HFF-Myc (cell line): ENCODE measurements around the gene CSMD2.

Experiments used
- DNase-seq: peaks from one replicate; pipeline ENCODE4 v3.0.0-alpha.2; 2011; ENCODE audit warnings: low read depth; ENCODE audit errors: extremely low read depth
- H3K4me3 ChIP-seq: replicated peaks from 2 replicates; pipeline ENCODE4 v1.5.1; 2011; ENCODE audit warnings: low read depth, mild to moderate bottlenecking, control low read depth, low read length
- TF ChIP-seq, protein P1 (sequence below): IDR thresholded peaks from 2 replicates; pipeline ENCODE4 v1.5.1; 2012; ENCODE audit warnings: mild to moderate bottlenecking, low read depth, low read length, control low read depth; ENCODE audit errors: missing control alignments

The CSMD2 gene

GRCh38 chr1:34166625-34167361, 1.8 kb upstream of the CSMD2 start:
- H3K4me3 ChIP-seq = peak overlapping the region; percentile 13; the same call in 1 of the 2 replicates
- TF ChIP-seq, protein P1, sequence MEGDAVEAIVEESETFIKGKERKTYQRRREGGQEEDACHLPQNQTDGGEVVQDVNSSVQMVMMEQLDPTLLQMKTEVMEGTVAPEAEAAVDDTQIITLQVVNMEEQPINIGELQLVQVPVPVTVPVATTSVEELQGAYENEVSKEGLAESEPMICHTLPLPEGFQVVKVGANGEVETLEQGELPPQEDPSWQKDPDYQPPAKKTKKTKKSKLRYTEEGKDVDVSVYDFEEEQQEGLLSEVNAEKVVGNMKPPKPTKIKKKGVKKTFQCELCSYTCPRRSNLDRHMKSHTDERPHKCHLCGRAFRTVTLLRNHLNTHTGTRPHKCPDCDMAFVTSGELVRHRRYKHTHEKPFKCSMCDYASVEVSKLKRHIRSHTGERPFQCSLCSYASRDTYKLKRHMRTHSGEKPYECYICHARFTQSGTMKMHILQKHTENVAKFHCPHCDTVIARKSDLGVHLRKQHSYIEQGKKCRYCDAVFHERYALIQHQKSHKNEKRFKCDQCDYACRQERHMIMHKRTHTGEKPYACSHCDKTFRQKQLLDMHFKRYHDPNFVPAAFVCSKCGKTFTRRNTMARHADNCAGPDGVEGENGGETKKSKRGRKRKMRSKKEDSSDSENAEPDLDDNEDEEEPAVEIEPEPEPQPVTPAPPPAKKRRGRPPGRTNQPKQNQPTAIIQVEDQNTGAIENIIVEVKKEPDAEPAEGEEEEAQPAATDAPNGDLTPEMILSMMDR = no peak
- no peak for DNase-seq

DNA sequence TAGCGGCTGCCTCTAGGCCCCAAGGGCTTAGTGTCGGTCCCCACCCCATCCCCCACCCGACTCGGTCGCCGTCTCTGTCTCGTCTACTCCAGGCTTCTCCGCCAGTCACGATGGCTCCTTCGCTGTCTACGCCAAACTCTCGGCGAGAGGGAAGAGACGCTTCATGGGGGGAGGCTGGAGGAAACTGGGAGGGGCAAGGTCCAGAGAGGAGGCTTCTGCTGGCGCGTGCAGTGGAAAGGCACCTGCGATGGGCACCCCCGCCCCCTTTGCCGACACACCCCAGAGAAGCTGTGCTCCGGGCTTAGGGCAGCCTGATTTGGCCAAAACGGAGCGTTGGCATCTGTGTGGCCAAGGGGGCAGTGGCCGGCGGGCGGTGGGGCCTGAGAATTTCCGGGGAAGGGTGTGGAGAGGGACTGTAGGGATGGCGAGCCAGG, 1.2 kb upstream of the CSMD2 start:
- no peak for DNase-seq
- TF ChIP-seq, protein P1 = no peak
- H3K4me3 ChIP-seq = peak overlapping the region; percentile 13; the same call in 1 of the 2 replicates

DNA sequence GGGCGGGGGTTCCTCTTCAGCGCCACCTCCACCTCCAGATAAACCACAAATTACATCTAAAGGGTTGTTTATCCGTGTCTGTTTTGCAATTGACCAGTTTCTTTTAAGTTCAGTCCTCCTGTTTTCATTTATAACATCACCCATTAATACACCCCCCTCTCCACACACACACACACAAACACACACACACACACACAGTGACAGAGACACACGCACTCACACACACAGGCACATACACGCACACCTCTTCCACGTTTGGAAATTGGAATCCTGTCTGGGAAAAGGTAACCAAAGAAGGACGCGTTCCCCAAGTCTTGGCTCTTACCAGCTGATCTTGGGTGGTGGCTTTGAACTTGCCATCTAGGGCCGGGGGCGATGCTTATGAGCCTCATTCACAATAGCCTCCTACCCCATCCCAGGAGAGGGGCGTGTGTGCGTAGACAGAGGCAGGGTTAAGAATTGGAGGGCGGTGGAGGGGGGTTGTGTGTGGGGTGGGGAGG, 442 bp upstream of the CSMD2 start:
- TF ChIP-seq, protein P1 = no peak
- peak overlapping the region; percentile 53 for H3K4me3 ChIP-seq
- DNase-seq = no peak

DNA sequence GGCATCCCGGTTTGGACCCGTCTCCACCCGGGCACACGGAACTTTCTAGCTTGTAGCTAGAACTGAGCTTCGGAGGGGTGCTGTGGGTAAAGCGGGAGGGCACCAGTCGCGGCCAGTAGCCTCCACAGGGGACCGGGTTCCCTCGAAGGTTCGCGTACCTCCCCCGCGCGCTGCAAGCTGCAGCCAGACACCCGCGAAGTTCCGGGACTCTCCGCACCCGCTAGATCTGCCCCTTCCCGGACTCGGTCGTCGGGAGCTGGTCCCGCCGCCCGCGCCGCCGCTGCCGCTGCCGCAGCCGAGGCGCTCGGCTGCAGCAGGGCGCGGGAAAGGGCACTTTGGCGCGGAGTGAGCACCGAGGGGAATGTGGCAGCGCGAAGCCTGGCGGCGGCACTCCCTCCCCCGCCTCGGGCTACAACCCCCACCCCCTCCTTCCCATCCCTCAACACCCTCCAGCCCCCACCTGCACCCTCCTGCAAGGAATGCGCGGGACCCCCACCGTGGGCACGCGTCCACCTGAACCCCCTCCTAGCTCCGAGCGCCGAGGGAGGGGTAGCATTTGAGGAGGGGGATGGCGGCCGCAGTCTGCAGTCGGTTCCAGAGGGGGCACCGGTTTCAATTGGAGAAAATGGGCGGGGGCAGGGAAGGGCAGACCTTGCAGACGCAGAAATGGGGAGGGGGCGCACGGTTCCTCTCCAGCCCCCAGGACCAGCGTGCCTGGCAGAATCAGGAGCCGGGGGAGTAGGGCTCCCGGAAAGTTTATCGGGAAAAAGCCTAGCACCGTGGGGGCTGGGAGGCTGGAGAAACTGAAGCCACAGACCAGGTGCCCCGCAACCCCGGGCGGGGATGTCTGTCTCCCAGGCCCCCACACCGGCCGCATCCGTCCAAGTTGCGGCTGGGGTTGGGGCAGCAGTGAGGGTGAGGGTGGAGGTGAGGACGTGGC, 968 bp downstream of the CSMD2 start:
- TF ChIP-seq, protein P1 = no peak
- no peak for DNase-seq
- peak overlapping the region; percentile 53 for H3K4me3 ChIP-seq

GRCh38 chr1:34162852-34163766, 1.9 kb downstream of the CSMD2 start:
- DNase-seq = peak; percentile 47
- peak overlapping the region; percentile 53 for H3K4me3 ChIP-seq
- TF ChIP-seq, protein P1 = peak; percentile 78

- no peak for DNase-seq
- H3K4me3 ChIP-seq = no peak overlapping the region
- TF ChIP-seq, protein P1 = no peak
These were observed 8.3 kb downstream of the CSMD2 start for GRCh38 chr1:34156739-34157138.
